GM21390 (cell line): ENCODE data around the gene PSD.

ENCODE experiments used
- ATAC-seq: cut with Tn5 transposase; IDR thresholded peaks from one replicate; pipeline ENCODE4 v1.9.1; 2021; ENCODE audit not compliant: unreplicated experiment

PSD gene

DNA sequence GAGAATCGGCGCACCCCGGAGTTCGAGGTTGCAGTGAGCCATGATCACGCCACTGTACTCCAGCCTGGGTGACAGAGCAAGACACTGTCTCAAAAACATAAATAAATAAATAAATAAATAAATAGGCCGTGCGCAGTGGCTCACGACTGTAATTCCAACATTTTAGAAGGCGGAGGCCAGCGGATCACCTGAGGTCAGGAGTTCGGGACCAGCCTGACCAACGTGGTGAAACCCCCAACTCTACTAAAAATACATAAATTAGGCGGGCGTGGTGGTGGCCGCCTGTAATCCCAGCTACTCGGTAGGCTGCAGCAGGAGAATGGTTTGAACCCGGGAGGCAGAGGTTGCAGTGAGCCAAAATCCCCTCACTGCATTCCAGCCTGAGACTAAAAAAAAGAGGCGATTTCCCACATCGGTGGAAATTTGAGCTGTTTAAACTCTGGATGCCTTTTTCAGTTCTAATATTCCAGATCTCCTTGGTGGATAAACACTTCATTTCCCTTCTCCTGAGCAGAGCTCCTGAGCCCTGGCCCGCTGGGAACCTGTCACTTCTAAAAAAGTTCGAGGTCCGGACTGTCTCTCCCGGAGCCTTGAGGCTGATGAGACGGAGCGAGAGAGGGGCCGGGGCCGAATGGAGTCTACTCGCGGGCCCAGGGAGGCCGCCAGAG lies 25.0 kb downstream of the PSD start:
- no peak for ATAC-seq

DNA sequence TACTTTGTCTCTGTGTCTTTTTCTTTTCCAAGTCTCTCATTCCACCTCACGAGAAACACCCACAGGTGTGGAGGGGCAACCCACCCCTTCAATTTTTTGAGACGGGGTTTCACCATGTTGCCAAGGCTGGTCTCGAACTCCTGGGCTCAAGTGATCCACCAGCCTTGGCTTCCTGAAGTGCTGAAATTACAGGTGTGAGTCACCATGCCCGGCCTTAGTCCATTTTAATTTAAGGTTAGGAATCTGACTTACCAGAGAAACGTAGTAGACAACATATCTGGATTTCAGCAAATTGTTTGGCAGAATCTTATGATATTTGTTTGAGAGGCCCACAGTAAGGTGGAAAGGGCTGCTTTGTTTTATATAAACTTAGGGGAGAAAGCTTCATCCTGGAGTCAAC lies 26.3 kb downstream of the PSD start:
- no peak for ATAC-seq

DNA sequence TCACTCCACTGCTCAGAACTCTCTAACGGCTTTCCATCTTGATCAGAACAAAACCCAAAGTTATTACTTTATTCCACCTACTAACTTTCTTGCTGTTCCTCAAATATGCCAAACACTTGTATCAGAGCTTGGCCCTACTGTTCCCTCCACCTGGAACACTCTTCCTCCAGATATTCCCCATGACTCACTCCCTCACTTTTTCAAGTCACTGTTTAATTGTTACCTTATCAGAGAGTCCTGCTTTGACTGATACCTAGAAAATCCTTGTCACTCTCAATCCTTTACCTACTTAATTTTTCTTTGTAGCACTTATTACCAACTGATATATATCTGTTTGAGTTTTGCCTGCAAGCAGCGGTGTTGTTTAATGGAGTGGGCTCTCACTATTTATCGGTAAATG lies 28.7 kb downstream of the PSD start:
- ATAC-seq, result no peak

DNA sequence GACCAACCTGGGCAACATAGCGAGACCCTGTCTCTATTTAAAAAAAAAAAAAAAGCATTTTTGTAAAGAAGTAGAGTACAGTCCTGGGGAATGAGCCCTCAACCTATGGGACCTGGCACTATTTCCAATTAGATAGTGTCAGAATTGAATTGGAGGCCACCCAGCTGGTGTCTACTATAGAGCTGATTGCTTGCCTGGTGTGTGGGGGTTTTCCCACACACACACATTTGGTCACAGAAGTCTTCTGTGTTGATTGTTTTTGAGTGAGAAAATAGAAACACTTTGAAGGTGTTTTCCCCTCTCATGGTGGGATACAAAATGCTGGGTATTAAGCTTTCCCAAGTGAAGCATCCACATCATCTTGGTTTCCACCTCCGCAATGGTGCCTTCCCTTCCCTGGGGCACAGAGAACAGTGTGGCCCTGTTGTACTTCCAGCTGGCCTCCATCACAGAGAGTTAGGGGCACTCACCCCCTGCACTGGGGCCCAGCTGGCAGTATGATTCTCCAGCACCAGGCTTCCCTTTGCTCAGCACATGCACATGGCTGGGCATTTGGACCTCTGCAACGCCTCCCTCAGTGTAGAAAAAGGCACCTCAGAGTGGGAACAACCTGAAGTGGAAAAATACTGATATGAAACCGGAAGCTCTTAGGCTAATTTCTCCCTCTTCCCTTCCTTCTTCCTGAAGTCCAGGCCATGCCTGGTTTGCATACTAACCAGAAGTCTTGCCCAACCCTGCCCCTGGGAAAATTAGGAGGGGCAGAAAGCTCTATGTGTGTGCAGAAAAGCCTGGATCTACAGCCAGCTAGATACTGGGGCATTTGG lies 33.8 kb downstream of the PSD start:
- ATAC-seq, result no peak

DNA sequence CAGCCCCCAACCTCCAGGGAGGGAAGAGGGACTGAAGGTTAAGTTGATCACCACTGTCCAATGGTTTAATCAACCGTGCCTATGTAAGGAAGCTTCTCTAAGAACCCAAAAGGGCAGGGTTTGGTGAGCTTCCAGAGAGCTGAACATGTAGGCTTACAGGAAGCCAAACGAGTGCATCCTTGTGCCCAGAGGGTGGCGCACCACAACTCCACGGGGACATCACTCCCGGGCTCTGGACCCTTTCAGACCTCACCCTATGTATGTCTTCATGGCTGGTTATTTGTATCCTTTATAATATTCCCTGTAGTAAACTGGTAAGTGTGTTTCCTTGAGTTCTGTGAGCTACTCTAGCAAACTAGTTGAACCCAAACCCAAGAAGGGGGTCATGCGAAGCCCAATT lies 34.5 kb downstream of the PSD start:
- no peak for ATAC-seq

DNA sequence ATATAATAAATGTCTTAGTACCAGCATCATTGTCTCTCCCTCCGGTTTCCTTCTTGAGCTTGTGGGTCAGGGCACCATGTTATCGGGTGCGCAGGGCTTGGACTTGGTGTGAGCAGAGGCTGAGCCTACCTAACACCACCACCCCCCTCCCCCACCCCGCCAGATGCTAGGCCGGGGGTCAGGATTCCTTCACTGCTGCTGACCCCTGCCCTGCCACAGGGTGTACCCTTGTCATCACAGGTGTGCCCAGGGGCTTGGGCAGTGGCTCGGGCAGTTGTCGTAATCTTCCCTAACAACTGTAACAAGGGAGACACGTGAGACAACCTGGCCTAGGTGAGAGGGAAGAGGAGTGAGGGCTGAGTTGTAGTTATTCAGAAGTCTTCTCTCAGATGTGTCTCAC lies 35.7 kb downstream of the PSD start:
- ATAC-seq, result no peak

DNA sequence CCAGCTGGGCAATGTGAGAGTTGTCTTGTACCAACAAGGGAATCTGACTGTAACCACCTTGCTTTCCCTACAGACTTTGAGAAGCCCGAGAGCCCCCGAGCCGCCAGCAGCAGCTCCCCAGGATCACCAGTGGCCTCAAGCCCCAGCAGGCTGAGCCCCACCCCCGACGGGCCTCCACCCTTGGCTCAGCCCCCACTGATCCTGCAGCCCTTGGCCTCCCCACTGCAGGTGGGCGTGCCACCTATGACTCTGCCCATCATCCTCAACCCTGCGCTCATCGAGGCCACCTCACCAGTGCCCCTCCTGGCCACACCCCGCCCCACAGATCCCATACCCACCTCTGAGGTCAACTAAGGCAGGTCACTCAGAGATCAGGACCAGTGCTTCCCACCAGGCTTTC lies 36.6 kb downstream of the PSD start:
- ATAC-seq, result no peak

DNA sequence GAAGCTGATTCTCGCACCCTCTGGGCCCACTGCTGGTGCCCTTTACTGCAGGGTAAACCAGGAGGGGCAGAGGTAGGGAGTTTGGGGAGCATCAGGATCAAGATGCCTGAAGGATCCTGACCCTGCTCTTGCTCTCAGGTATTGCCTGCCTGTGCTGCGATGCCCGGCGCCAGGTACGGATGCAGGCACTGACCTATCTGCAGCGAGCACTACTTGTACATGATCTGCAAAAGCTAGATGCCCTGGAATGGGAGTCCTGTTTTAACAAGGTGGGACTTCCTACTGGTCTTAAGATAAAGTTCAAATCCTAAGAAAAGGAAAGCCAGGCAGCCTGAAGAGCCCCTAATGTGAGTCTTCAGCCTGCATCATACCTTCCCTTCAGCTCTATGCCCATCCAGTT lies 39.2 kb downstream of the PSD start:
- ATAC-seq, result no peak

DNA sequence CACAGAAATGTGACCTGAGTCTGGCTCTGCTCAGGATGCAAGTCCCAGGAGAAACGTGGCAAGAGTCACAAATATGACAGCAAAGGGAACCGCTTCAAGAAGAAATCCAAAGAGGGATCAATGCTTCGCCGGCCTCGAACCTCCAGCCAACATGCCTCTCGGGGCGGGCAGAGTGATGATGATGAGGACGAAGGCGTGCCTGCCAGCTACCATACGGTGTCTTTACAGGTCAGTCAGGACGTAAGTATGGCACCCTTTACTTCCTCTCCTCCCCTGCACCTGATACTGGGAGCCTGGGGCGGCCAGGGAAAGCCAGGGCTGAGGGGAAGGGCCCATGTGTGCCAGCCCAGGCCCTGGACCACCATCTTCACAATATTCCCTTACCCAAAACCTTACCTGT lies 41.7 kb downstream of the PSD start:
- no peak for ATAC-seq

DNA sequence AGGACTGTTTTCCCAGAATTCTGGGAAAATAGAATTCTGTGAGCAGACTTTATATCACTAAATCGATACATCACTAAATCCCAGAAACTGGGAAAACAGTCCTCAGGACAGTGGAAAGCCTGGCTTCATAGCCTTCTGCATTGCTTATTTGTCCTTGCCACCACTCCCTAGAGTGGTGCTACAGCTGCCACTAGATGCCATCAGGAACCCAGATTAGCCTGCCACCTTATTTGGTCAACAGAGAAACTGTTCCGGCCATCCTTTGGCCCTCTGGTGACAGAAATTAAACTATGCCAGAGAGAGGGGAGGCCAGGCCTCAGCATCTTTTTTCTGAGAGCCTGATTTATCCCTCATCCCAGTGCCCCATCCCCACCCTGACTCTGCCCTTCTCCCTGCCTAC lies 42.7 kb downstream of the PSD start:
- no peak for ATAC-seq

DNA sequence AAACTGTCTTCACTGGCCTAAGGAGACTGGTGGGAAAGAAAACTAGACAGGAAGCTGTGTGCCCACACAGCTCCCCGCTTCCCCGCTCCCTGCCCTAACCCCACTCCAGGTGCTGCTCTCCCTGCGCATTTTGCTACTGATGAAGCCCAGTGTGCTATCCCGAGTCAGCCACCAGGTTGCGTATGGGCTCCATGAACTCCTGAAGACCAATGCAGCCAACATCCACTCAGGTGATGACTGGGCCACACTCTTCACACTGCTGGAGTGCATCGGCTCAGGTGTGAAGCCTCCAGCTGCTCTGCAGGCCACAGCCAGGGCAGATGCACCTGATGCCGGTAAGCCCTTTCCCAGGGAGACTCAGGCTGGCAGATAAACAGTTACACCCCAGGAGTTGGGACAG lies 43.3 kb downstream of the PSD start:
- ATAC-seq, result no peak

DNA sequence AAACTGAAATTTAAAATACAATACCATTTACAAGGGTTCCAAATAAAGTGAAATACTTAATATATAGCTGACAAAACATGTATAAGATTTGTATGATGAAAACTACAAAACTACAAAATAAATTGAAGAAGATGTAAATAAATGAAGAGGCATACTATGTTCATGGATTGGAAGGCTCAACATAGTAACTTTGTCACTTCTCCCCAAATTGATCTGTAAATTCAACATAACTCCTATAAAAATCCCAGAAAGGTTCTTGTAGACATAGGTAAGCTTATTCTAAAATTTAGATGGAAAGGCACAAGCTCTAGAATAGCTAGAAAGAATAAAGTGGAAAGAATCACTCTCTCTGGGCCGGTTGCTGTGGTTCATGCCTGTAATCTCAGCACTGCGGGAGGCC lies 47.3 kb downstream of the PSD start:
- ATAC-seq, result no peak

DNA sequence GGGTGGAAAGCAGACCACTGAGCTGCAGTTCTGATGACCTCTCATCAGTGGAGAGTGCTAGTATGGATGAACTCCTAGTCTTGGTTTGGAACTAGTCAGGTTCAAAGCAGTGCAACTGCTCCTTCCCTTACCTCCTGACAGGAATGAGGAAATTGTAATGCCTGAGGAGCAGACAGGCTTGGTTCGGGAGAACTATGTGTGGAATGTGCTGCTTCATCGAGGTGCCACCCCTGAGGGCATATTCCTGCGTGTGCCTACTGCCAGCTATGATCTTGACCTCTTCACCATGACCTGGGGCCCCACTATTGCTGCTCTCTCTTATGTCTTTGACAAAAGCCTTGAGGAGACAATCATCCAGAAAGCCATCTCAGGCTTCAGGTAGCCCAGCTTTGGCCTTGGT lies 50.5 kb downstream of the PSD start:
- ATAC-seq, result no peak

DNA sequence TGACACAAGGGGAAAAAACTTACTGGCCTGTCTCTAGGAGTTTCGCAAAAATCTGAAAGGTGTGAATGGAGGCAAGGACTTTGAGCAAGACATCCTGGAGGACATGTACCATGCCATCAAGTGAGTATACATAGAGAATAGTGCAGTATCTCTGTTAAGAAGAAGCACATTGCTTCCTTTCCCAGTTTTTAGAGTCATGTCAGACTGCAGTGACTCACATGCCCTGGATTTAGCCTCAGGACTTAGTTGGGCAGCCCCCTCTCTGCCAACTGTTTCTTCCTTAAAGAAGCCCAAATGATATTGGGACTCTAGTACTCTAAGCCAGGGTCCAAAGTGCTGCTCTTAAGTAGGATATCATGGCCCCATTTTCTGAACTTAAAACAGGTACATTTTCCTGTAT lies 51.1 kb downstream of the PSD start:
- no peak for ATAC-seq

DNA sequence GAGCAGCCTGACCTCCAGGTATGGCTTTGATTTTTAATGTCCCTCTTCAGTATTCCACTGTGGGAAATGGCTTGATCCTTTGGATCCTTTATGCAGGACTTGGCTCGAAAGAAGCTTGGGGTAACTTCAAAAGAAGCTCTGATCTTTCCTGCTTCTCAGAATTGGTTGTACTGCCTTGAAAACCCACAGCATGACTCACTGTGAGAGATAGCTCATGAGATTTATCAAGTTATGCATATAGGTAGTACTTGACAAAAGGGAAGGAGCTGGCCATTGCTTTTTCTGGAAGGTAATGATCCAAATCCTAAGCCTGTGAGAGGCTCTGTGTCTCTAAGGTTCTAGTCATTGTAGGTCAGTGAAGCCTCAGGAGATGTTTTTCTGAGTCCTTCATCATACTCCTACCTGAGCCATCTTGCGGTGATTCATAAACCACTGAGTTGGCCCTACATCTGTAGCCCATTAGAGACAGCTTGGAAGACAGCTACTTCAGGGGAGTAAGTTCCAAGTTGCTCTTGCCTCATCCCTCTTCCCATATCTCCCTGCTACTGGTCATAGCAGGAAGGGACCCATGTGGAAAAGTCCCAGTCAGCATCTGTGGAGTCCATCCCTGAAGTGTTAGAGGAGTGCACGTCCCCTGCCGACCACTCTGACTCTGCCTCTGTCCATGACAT lies 59.7 kb downstream of the PSD start:
- no peak for ATAC-seq

DNA sequence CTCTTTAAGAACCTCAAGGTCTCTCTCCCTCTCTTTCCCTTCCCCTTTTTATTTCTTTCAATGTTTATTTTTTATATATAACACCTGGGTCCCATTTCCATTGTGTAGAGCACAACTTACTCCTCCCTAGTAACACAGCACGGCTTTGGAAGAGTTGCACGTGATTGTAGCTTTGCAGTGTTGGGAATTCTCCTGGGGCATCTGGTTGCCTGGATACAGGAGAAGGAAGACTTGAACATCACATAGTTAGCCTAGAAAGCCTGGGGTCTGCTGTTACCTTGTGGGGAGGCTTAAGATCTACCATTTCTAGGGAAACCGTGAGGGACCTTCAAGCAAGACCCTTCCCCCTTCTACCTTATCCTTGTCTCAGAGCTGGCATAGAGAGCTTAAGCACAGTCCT lies 64.1 kb downstream of the PSD start:
- ATAC-seq, result no peak
